ENCODE results near the gene IMPDH1. TPM values are rescaled to one million over a fixed set of nuclear protein-coding genes. Genes with fewer than 3 reads are reported as not detected.

IMPDH1 gene
- total and polyA plus RNA-seq, 9 of the 15 experiments (the other 6 are each of a cell fraction or from before 2014, with no cell fraction given), result 0.80 to 118 (median 64.3) TPM

DNA sequence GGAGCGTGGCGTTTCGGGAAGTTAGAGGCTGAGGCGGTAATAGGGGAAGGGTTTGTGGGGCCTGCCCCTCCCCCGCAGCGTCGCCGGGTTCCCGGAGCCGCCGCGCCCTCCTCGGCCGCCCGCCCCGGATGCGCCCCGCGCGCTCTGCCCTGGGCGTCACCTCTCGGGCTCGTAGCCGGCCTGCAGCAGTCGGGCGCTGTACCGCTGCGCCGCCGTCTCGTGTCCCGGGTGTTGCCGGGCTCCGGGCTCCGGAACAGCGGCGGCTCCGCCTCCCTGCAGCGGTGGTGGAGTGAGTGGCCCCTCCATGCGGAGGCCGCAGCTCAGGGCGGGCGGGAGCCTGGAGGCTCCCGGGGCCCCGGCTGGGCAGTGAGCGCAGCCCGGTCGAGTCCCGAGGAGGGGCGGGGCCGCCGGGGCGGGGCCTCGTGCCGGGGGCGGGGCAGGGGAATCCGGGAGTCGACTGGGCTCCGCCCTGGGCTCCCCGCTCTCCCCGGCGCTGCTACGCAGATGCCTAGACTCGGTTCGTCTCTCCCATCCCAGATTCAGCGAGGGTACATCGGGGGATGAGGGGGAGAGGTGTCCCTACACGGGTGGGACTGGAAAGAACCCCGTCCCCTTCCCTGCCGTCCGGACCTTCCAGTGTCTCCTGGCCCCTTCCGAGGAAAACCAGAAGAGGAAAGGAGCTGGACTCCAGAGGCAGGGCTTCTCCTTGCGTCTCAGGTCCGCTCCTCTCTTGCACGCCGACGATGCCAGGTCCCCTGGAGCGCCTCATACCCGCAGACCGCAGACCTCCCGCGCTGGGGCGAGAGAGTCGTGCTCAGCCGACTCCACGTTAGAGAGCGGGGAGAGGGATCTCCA lies at the start of gene IMPDH1 (continued):
- TF ChIP-seq ILF3 (IDR thresholded peaks at IDR 0.05; ENCODE audit: borderline replicate concordance), result peak; percentile 91; the same call in 1 of the 2 replicates
- TF ChIP-seq ZNF134 (CRISPR knock-in tag; conservative IDR thresholded peaks at IDR 0.05), result no peak
- TF ChIP-seq, protein P1, sequence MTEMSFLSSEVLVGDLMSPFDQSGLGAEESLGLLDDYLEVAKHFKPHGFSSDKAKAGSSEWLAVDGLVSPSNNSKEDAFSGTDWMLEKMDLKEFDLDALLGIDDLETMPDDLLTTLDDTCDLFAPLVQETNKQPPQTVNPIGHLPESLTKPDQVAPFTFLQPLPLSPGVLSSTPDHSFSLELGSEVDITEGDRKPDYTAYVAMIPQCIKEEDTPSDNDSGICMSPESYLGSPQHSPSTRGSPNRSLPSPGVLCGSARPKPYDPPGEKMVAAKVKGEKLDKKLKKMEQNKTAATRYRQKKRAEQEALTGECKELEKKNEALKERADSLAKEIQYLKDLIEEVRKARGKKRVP (CRISPR knock-in tag; IDR thresholded peaks at IDR 0.05), result no peak
- TF ChIP-seq, protein P2, sequence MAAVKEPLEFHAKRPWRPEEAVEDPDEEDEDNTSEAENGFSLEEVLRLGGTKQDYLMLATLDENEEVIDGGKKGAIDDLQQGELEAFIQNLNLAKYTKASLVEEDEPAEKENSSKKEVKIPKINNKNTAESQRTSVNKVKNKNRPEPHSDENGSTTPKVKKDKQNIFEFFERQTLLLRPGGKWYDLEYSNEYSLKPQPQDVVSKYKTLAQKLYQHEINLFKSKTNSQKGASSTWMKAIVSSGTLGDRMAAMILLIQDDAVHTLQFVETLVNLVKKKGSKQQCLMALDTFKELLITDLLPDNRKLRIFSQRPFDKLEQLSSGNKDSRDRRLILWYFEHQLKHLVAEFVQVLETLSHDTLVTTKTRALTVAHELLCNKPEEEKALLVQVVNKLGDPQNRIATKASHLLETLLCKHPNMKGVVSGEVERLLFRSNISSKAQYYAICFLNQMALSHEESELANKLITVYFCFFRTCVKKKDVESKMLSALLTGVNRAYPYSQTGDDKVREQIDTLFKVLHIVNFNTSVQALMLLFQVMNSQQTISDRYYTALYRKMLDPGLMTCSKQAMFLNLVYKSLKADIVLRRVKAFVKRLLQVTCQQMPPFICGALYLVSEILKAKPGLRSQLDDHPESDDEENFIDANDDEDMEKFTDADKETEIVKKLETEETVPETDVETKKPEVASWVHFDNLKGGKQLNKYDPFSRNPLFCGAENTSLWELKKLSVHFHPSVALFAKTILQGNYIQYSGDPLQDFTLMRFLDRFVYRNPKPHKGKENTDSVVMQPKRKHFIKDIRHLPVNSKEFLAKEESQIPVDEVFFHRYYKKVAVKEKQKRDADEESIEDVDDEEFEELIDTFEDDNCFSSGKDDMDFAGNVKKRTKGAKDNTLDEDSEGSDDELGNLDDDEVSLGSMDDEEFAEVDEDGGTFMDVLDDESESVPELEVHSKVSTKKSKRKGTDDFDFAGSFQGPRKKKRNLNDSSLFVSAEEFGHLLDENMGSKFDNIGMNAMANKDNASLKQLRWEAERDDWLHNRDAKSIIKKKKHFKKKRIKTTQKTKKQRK (IDR thresholded peaks at IDR 0.05; ENCODE audit: borderline replicate concordance, low read depth, low read length), result no peak
- TF ChIP-seq, protein P3, sequence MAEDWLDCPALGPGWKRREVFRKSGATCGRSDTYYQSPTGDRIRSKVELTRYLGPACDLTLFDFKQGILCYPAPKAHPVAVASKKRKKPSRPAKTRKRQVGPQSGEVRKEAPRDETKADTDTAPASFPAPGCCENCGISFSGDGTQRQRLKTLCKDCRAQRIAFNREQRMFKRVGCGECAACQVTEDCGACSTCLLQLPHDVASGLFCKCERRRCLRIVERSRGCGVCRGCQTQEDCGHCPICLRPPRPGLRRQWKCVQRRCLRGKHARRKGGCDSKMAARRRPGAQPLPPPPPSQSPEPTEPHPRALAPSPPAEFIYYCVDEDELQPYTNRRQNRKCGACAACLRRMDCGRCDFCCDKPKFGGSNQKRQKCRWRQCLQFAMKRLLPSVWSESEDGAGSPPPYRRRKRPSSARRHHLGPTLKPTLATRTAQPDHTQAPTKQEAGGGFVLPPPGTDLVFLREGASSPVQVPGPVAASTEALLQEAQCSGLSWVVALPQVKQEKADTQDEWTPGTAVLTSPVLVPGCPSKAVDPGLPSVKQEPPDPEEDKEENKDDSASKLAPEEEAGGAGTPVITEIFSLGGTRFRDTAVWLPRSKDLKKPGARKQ (CRISPR knock-in tag; IDR thresholded peaks at IDR 0.05), result no peak
- TF ChIP-seq CXXC5 (CRISPR knock-in tag; IDR thresholded peaks at IDR 0.05), result peak; percentile 92
- TF ChIP-seq SLC30A9 (CRISPR knock-in tag; IDR thresholded peaks at IDR 0.05), result no peak
- TF ChIP-seq KDM1A (IDR thresholded peaks at IDR 0.05), result no peak
- peak; percentile 55 for TF ChIP-seq BHLHE40 (IDR thresholded peaks at IDR 0.05; ENCODE audit: low read length)
- peak; percentile 96 for TF ChIP-seq RB1 (IDR thresholded peaks at IDR 0.05; ENCODE audit: low read depth)
- peak; percentile 54; the same call in 1 of the 2 replicates for TF ChIP-seq ZNF76 (CRISPR knock-in tag; IDR thresholded peaks at IDR 0.05; ENCODE audit: borderline replicate concordance)
- peak; percentile 76 for TF ChIP-seq GABPA (tag; conservative IDR thresholded peaks at IDR 0.05; ENCODE audit: low read depth)
- TF ChIP-seq HDAC3 (IDR thresholded peaks at IDR 0.05; ENCODE audit: borderline replicate concordance, partially characterized antibody), result no peak
- TF ChIP-seq NR4A1 (CRISPR knock-in tag; IDR thresholded peaks at IDR 0.05), result peak; percentile 82; the same call in 1 of the 2 replicates
- TF ChIP-seq NR4A1 (tag; IDR thresholded peaks at IDR 0.05), result peak; percentile 52; the same call in 1 of the 2 replicates
- TF ChIP-seq DNMT1 (IDR thresholded peaks at IDR 0.05), result no peak
- no peak for TF ChIP-seq TGIF2 (CRISPR knock-in tag; IDR thresholded peaks at IDR 0.05)
- peak; percentile 67 for TF ChIP-seq SOX6 (IDR thresholded peaks at IDR 0.05)
- TF ChIP-seq, protein P4, sequence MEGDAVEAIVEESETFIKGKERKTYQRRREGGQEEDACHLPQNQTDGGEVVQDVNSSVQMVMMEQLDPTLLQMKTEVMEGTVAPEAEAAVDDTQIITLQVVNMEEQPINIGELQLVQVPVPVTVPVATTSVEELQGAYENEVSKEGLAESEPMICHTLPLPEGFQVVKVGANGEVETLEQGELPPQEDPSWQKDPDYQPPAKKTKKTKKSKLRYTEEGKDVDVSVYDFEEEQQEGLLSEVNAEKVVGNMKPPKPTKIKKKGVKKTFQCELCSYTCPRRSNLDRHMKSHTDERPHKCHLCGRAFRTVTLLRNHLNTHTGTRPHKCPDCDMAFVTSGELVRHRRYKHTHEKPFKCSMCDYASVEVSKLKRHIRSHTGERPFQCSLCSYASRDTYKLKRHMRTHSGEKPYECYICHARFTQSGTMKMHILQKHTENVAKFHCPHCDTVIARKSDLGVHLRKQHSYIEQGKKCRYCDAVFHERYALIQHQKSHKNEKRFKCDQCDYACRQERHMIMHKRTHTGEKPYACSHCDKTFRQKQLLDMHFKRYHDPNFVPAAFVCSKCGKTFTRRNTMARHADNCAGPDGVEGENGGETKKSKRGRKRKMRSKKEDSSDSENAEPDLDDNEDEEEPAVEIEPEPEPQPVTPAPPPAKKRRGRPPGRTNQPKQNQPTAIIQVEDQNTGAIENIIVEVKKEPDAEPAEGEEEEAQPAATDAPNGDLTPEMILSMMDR (IDR thresholded peaks at IDR 0.05 in 2 of 3, conservative IDR thresholded peaks at IDR 0.05 in 1 of 3; ENCODE audit: insufficient read depth in 2 of 3, low read depth in 1 of 3, low read length in 3 of 3), result no peak
